Cardiac muscle cell (in vitro differentiated cells and primary cell): ENCODE results near the gene GPAT3. TPM values are rescaled to one million over a fixed set of nuclear protein-coding genes. Genes with fewer than 3 reads are reported as not detected.
A peak's percentile ranks its signal among the peaks of the same experiment; 100 is the strongest.

Experiments used
- DNase-seq, 2 donors: peaks; one replicate each; pipeline versions ENCODE4 v3.0.0 to v3.0.0-alpha.2; 2010 to 2017; ENCODE audit warnings: low read depth in 1 of 2, low spot score in 1 of 2
- H3K27ac ChIP-seq: fragments of 200-600 bp; sonication (generic); 2 replicates; pipeline ENCODE4 v1.5.1; 2016
- H3K27me3 ChIP-seq: fragments of 200-600 bp; sonication (generic); 2 replicates; pipeline ENCODE4 v1.6.0; 2016; ENCODE audit warnings: control low read depth
- H3K36me3 ChIP-seq: fragments of 200-600 bp; sonication (generic); 2 replicates; pipeline ENCODE4 v1.5.1; 2016; ENCODE audit warnings: control low read depth
- H3K4me1 ChIP-seq: fragments of 200-600 bp; sonication (generic); 2 replicates; pipeline ENCODE4 v1.8.1; 2017; ENCODE audit warnings: low read depth, mild to moderate bottlenecking, mixed run types
- H3K4me3 ChIP-seq: fragments of 200-600 bp; sonication (generic); 2 replicates; pipeline ENCODE4 v1.5.1; 2016; ENCODE audit warnings: mild to moderate bottlenecking
- H3K9me3 ChIP-seq: fragments of 200-600 bp; sonication (generic); 2 replicates; pipeline ENCODE4 v1.5.1; 2017; ENCODE audit warnings: low read depth, mild to moderate bottlenecking, control low read depth
- CTCF ChIP-seq: IDR thresholded peaks from 2 replicates; pipeline ENCODE4 v1.5.1; 2012; ENCODE audit warnings: low read depth, mild to moderate bottlenecking, low read length
- polyA plus RNA-seq: library from polyadenylated mRNA; unstranded; fragments of >200 nt; fragmentation: Nextera tagmentation; extraction: Ambion mirVana; gene quantifications from 2 replicates; pipeline ENCODE4 v1.2.1, GENCODE V29; 2016
- total RNA-seq: library from RNA; depleted of rRNA; stranded (reverse); fragments of >200 nt; gene quantifications from 2 replicates; pipeline ENCODE4 v1.2.3, GENCODE V29; 2016

Gene GPAT3
- total and polyA plus RNA-seq, 2 experiments from 2014 or later: 2.3 to 5.1 TPM

GRCh38 chr4:83625821-83626220 lies 89.9 kb downstream of the GPAT3 start:
- H3K27me3 ChIP-seq: no peaks in the 10 kb centered on the region
- DNase-seq: no peak
- peaks cover 28% of the 10 kb centered on the region for H3K4me1 ChIP-seq
- H3K9me3 ChIP-seq: no peaks in the 10 kb centered on the region
- no peaks in the 10 kb centered on the region for H3K36me3 ChIP-seq
- TF ChIP-seq CTCF: no peak
- no peak overlapping the region for H3K4me3 ChIP-seq
- H3K27ac ChIP-seq: peak overlapping the region; percentile 97

- H3K9me3 ChIP-seq: no peaks in the 10 kb centered on the region
- H3K4me3 ChIP-seq: no peak overlapping the region
- TF ChIP-seq CTCF: no peak
- peak overlapping the region; percentile 97 for H3K27ac ChIP-seq
- peaks cover 28% of the 10 kb centered on the region for H3K4me1 ChIP-seq
- DNase-seq: peak in 1 of 2 donors; percentile 68
- H3K36me3 ChIP-seq: no peaks in the 10 kb centered on the region
- H3K27me3 ChIP-seq: no peaks in the 10 kb centered on the region
Observed at GRCh38 chr4:83626245-83626836, 90.4 kb downstream of the GPAT3 start.

- H3K4me3 ChIP-seq: no peak overlapping the region
- no peak overlapping the region for H3K27ac ChIP-seq
- no peaks in the 10 kb centered on the region for H3K36me3 ChIP-seq
- no peaks in the 10 kb centered on the region for H3K27me3 ChIP-seq
- peaks cover 26% of the 10 kb centered on the region for H3K4me1 ChIP-seq
- DNase-seq: peak in 1 of 2 donors; percentile 82
- TF ChIP-seq CTCF: no peak
- no peaks in the 10 kb centered on the region for H3K9me3 ChIP-seq
Observed at GRCh38 chr4:83629945-83630721, 94.2 kb downstream of the GPAT3 start.

- H3K4me1 ChIP-seq: peaks cover 17% of the 10 kb centered on the region
- TF ChIP-seq CTCF: no peak
- no peak overlapping the region for H3K4me3 ChIP-seq
- no peaks in the 10 kb centered on the region for H3K9me3 ChIP-seq
- H3K27ac ChIP-seq: no peak overlapping the region
- H3K27me3 ChIP-seq: no peaks in the 10 kb centered on the region
- peak in 1 of 2 donors; percentile 62 for DNase-seq
- H3K36me3 ChIP-seq: no peaks in the 10 kb centered on the region
Observed at GRCh38 chr4:83631066-83631465, 95.2 kb downstream of the GPAT3 start.

- no peak overlapping the region for H3K27ac ChIP-seq
- TF ChIP-seq CTCF: no peak
- no peaks in the 10 kb centered on the region for H3K36me3 ChIP-seq
- no peaks in the 10 kb centered on the region for H3K4me1 ChIP-seq
- H3K9me3 ChIP-seq: no peaks in the 10 kb centered on the region
- H3K27me3 ChIP-seq: peaks cover 8% of the 10 kb centered on the region
- no peak for DNase-seq
- no peak overlapping the region for H3K4me3 ChIP-seq
Observed at GRCh38 chr4:83636930-83637329, 101.0 kb downstream of the GPAT3 start.
